ENCODE results near the gene NCDN.

GRCh38 chr1:35561972-35562680 is 4.5 kb downstream of the NCDN start:
- TF ChIP-seq POLR2A (IDR thresholded peaks at IDR 0.05) (no peak), CTCF (IDR thresholded peaks at IDR 0.05) (no peak)
